ENCODE data around the gene HSF2BP.

DNA sequence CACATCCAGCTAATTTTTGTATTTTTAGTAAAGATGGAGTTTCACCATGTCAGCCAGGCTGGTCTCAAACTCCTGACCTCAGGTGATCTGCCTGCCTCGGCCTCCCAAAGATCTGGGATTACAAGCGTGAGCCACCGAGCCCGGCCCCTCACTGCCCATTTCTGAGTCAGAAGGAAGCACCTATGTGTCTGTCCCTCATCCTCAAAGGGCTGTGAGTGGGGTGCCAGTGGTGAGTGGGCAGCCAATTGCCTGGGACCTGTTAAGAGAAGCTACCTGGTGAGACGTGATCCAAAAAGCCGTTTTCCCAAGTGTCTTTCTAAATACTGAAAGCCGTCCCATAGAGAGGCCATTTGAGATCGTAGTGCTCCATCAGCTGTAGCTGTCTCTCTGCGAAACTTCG, 32.5 kb upstream of the HSF2BP start:
- TF ChIP-seq EP300 (IDR thresholded peaks at IDR 0.05) = no peak
- TF ChIP-seq, protein P1, sequence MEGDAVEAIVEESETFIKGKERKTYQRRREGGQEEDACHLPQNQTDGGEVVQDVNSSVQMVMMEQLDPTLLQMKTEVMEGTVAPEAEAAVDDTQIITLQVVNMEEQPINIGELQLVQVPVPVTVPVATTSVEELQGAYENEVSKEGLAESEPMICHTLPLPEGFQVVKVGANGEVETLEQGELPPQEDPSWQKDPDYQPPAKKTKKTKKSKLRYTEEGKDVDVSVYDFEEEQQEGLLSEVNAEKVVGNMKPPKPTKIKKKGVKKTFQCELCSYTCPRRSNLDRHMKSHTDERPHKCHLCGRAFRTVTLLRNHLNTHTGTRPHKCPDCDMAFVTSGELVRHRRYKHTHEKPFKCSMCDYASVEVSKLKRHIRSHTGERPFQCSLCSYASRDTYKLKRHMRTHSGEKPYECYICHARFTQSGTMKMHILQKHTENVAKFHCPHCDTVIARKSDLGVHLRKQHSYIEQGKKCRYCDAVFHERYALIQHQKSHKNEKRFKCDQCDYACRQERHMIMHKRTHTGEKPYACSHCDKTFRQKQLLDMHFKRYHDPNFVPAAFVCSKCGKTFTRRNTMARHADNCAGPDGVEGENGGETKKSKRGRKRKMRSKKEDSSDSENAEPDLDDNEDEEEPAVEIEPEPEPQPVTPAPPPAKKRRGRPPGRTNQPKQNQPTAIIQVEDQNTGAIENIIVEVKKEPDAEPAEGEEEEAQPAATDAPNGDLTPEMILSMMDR (IDR thresholded peaks at IDR 0.05) = no peak

Data from gastroesophageal sphincter (tissue), 3 donors.